ENCODE measurements around the gene ID2. TPM values are rescaled to one million over a fixed set of nuclear protein-coding genes. Genes with fewer than 3 reads are reported as not detected.

ID2 gene
- total and polyA plus RNA-seq, 2 of the 13 experiments (the other 11 are each of a cell fraction or from before 2014, with no cell fraction given), result 214 to 719 TPM

DNA sequence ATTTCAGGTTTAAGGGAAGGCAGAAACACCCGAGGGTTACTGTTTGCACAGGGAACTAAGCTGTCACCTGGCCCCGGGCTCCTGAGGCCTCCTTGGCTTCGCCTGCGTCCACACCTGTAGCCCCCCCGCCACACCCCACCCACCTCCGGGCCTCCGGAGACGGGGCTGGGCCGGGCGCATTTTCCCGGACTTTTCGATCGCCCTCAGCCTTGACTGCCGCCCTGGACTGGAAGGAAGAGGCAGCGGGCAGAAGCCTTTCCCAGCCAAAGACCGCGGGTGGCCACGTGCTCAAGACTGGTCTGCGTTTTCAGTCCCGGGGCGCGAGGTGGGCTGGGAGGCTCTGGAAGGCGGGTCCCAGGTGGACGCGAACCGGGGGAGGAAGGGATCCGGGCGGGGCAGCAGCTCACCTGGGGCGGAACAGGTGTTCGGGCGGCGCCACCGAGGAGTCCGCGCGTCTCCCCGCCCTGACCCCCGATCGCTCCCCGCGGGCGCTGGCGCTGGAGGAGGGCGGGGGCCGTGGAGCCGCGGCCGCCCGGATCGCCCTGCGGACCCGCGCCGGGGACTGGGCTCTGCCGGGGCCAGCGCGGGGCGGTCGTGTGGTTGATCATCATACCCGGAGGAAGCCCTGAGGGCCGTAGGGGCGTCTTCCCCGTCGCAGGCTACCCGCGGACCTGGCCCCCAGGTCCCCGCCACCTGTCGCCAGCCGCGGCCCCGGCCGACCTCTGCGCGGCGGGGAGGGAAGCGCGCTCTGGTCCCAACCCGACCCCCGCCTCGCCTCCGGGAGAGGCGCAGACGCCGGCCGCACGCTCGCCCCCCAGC, 3.2 kb downstream of the ID2 start (continued):
- TF ChIP-seq ZFP91 (CRISPR knock-in tag; IDR thresholded peaks at IDR 0.05; ENCODE audit: borderline replicate concordance), result peak; percentile 76; the same call in 1 of the 2 replicates
- TF ChIP-seq ZNF746 (CRISPR knock-in tag; IDR thresholded peaks at IDR 0.05), result peak; percentile 43; the same call in 1 of the 2 replicates
- no peak for TF ChIP-seq NFIB (CRISPR knock-in tag; IDR thresholded peaks at IDR 0.05; ENCODE audit: borderline replicate concordance)
- peak; percentile 72; the same call in 1 of the 2 replicates for TF ChIP-seq SIN3A (IDR thresholded peaks at IDR 0.05; ENCODE audit: borderline replicate concordance, low read depth, low read length)
- no peak; the same call in 1 of the 2 replicates for TF ChIP-seq ZNF484 (CRISPR knock-in tag; IDR thresholded peaks at IDR 0.05; ENCODE audit: borderline replicate concordance, low read depth)
- TF ChIP-seq KMT2A (CRISPR knock-in tag; IDR thresholded peaks at IDR 0.05), result peak; percentile 90
- TF ChIP-seq ZNF598 (CRISPR knock-in tag; IDR thresholded peaks at IDR 0.05; ENCODE audit: borderline replicate concordance), result peak; percentile 67; the same call in 1 of the 2 replicates
- TF ChIP-seq AGO2 (optimal IDR thresholded peaks at IDR 0.05; ENCODE audit: low read depth, low read length), result peak; percentile 100
- TF ChIP-seq ZSCAN20 (CRISPR knock-in tag; IDR thresholded peaks at IDR 0.05; ENCODE audit: borderline replicate concordance), result no peak
- peak; percentile 52; the same call in 1 of the 2 replicates for TF ChIP-seq PITX1 (CRISPR knock-in tag; IDR thresholded peaks at IDR 0.05)
- TF ChIP-seq, protein P1, sequence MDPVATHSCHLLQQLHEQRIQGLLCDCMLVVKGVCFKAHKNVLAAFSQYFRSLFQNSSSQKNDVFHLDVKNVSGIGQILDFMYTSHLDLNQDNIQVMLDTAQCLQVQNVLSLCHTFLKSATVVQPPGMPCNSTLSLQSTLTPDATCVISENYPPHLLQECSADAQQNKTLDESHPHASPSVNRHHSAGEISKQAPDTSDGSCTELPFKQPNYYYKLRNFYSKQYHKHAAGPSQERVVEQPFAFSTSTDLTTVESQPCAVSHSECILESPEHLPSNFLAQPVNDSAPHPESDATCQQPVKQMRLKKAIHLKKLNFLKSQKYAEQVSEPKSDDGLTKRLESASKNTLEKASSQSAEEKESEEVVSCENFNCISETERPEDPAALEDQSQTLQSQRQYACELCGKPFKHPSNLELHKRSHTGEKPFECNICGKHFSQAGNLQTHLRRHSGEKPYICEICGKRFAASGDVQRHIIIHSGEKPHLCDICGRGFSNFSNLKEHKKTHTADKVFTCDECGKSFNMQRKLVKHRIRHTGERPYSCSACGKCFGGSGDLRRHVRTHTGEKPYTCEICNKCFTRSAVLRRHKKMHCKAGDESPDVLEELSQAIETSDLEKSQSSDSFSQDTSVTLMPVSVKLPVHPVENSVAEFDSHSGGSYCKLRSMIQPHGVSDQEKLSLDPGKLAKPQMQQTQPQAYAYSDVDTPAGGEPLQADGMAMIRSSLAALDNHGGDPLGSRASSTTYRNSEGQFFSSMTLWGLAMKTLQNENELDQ (CRISPR knock-in tag; IDR thresholded peaks at IDR 0.05; ENCODE audit: borderline replicate concordance), result no peak
- TF ChIP-seq ZNF318 (CRISPR knock-in tag; IDR thresholded peaks at IDR 0.05), result peak; percentile 82; the same call in 1 of the 2 replicates
- peak; percentile 21 for TF ChIP-seq MED8 (CRISPR knock-in tag; IDR thresholded peaks at IDR 0.05; ENCODE audit: insufficient replicate concordance)

All from HepG2 (cell line).